Panc1 (cell line): ENCODE results near the gene RBFOX1. TPM values are rescaled to one million over a fixed set of nuclear protein-coding genes. Genes with fewer than 3 reads are reported as not detected.

Source experiments
- ATAC-seq: fragments of 200-7000 bp; cut with Tn5 transposase; 2 replicates; pipeline ENCODE4 v1.9.1; 2020; ENCODE audit warnings: mild to moderate bottlenecking, moderate library complexity
- BruUV-seq: library from RNA; stranded (reverse); fragments of 400-500 nt; replicated peaks from 2 replicates; lab custom pipeline; 2021; lab: Mats Ljungman, UMichigan
- CTCF ChIA-PET: fragments of 300-600 bp; sonication (Branson Sonifier 250); formaldehyde crosslinking; loops from one replicate; lab custom pipeline; 2022; ENCODE audit warnings: antibody characterized with exemption; lab: Charles Lee
- POLR2A ChIA-PET: fragments of 300-600 bp; sonication (Branson Sonifier 250); formaldehyde crosslinking; loops from one replicate; lab custom pipeline; 2022; ENCODE audit warnings: antibody characterized with exemption; lab: Charles Lee
- DNase-seq: peaks from one replicate; pipeline ENCODE4 v3.0.0-alpha.2; 2010; ENCODE audit warnings: low read depth, low spot score
- H3K27ac ChIP-seq: 2 replicates; pipeline ENCODE4 v1.5.1; 2011; ENCODE audit warnings: mild to moderate bottlenecking, low read length, inconsistent platforms
- H3K27me3 ChIP-seq: fragments of 200-500 bp; sonication (Bioruptor generic); 2 replicates; pipeline ENCODE4 v1.6.0; 2014; ENCODE audit warnings: low read length, inconsistent platforms; ENCODE audit not compliant: control insufficient read depth, insufficient read depth
- H3K36me3 ChIP-seq: fragments of 200-500 bp; sonication (Bioruptor generic); 2 replicates; pipeline ENCODE4 v1.5.1; 2014; ENCODE audit warnings: inconsistent platforms, mild to moderate bottlenecking, low read length, moderate library complexity; ENCODE audit not compliant: control insufficient read depth, insufficient read depth
- H3K4me1 ChIP-seq: 2 replicates; pipeline ENCODE4 v1.5.1; 2011; ENCODE audit warnings: inconsistent platforms, mild to moderate bottlenecking, low read length, moderate library complexity; ENCODE audit not compliant: control insufficient read depth, insufficient read depth
- H3K4me3 ChIP-seq, 2 experiments: 2 replicates each; pipeline ENCODE4 v1.5.1; 2011 to 2012; ENCODE audit warnings: low read depth in 2 of 2, low read length in 2 of 2, mild to moderate bottlenecking in 2 of 2, inconsistent platforms in 1 of 2, moderate library complexity in 1 of 2
- H3K9me3 ChIP-seq: fragments of 200-500 bp; sonication (Bioruptor generic); 2 replicates; pipeline ENCODE4 v1.5.1; 2014; ENCODE audit warnings: low read depth, mild to moderate bottlenecking, inconsistent platforms, low read length, moderate library complexity; ENCODE audit not compliant: control insufficient read depth, insufficient read depth
- CTCF ChIP-seq: fragments of 450-650 bp; IDR thresholded peaks from 2 replicates; pipeline ENCODE4 v1.5.1; 2017; ENCODE audit warnings: mild to moderate bottlenecking
- POLR2AphosphoS5 ChIP-seq: IDR thresholded peaks from 2 replicates; pipeline ENCODE4 v1.6.1; 2012; ENCODE audit warnings: mild to moderate bottlenecking, low read depth, low read length, moderate library complexity
- REST ChIP-seq, 2 experiments: IDR thresholded peaks; 2 replicates each; pipeline ENCODE4 v1.6.1; 2011 to 2012; ENCODE audit warnings: low read depth in 2 of 2, control low read depth in 1 of 2, low read length in 1 of 2, mild to moderate bottlenecking in 1 of 2, moderate library complexity in 1 of 2; ENCODE audit not compliant: insufficient read depth in 1 of 2
- SIN3A ChIP-seq: IDR thresholded peaks from 2 replicates; pipeline ENCODE4 v1.6.1; 2012; ENCODE audit warnings: low read depth, mild to moderate bottlenecking, low read length, moderate library complexity, borderline replicate concordance; ENCODE audit not compliant: insufficient read depth
- TCF7L2 ChIP-seq: IDR thresholded peaks from 2 replicates; pipeline ENCODE4 v1.6.1; 2011; ENCODE audit warnings: mild to moderate bottlenecking, low read depth, low read length, inconsistent platforms
- in situ Hi-C: cut with HindIII; loops from 2 replicates; pipeline ENCODE4 v1.10.0; 2016; ENCODE audit warnings: low sequenced_read_pairs, low pct_unique_long_range_greater_than_20kb
- intact Hi-C: fragments of 100-400 bp; cut with micrococcal nuclease; formaldehyde crosslinking; loops from one replicate; pipeline ENCODE4 v1.10.0; 2022; ENCODE audit not compliant: unreplicated experiment
- total RNA-seq: library from RNA; stranded (reverse); gene quantifications from one replicate; pipeline ENCODE4 v1.2.1, GENCODE V29; 2021; ENCODE audit not compliant: unreplicated experiment

Gene RBFOX1
- total RNA-seq, 1 experiment from 2014 or later: not detected

GRCh38 chr16:7456211-7456610, 123.6 kb downstream of the RBFOX1 start:
- no peaks in the 10 kb centered on the region for H3K36me3 ChIP-seq
- ATAC-seq (no peak), DNase-seq (no peak)
- H3K9me3 ChIP-seq: no peaks in the 10 kb centered on the region
- BruUV-seq: no TSS peak
- H3K4me1 ChIP-seq: no peaks in the 10 kb centered on the region
- ChIA-PET POLR2A (no interaction called here), CTCF (no interaction called here)
- H3K27me3 ChIP-seq: no peaks in the 10 kb centered on the region
- TF ChIP-seq TCF7L2: no peak
- no peak for TF ChIP-seq REST (IDR thresholded peaks at IDR 0.05; ENCODE audit: insufficient read depth in 1 of 2, low read depth in 2 of 2, low read length in 1 of 2)
- no peak for TF ChIP-seq SIN3A
- no peak for TF ChIP-seq CTCF
- no peak for TF ChIP-seq POLR2AphosphoS5
- no peak overlapping the region for H3K4me3 ChIP-seq
- no peak overlapping the region for H3K27ac ChIP-seq
- in situ Hi-C loops: no loop called here
- intact Hi-C loops: no loop called here

GRCh38 chr16:7458144-7458543, 125.5 kb downstream of the RBFOX1 start:
- DNase-seq: no peak
- Histone ChIP-seq H3K9me3 (no peaks in the 10 kb centered on the region), H3K4me3 (no peak overlapping the region), H3K4me1 (no peaks in the 10 kb centered on the region), H3K27ac (no peak overlapping the region), H3K27me3 (no peaks in the 10 kb centered on the region), H3K36me3 (no peaks in the 10 kb centered on the region)
- intact Hi-C loops: no loop called here
- in situ Hi-C loops: no loop called here
- no peak for ATAC-seq
- ChIA-PET POLR2A (interaction anchor here (0.7 kb wide), 1 partner anchor 25 kb away, joined by 3 read pairs; no protein-coding TSS in a partner anchor), CTCF (interaction anchor here (0.5 kb wide), 1 partner anchor 1030 kb away, joined by 3 read pairs; no protein-coding TSS in a partner anchor)
- BruUV-seq: no TSS peak
- TF ChIP-seq REST (IDR thresholded peaks at IDR 0.05; ENCODE audit: insufficient read depth in 1 of 2, low read depth in 2 of 2, low read length in 1 of 2) (no peak), SIN3A (no peak), CTCF (no peak), TCF7L2 (no peak), POLR2AphosphoS5 (no peak)
